Upper lobe of left lung (tissue), 4 donors: Measurements from ENCODE around the gene ICAM1.

Source experiments
- POLR2A ChIP-seq, 4 donors: fragments of 450-650 bp; IDR thresholded peaks; one replicate each; pipeline ENCODE4 v1.5.1; 2016 to 2017; ENCODE audit warnings: antibody characterized with exemption in 4 of 4, mild to moderate bottlenecking in 2 of 4
- TF ChIP-seq, protein P1 (sequence below), 6 experiments: fragments of 450-650 bp in 4 of 6; fragments of 200-600 bp in 2 of 6; sonication (generic) in 2 of 6; IDR thresholded peaks; one replicate each; pipeline ENCODE4 v1.5.1; 2016 to 2019; ENCODE audit warnings: antibody characterized with exemption in 6 of 6

DNA sequence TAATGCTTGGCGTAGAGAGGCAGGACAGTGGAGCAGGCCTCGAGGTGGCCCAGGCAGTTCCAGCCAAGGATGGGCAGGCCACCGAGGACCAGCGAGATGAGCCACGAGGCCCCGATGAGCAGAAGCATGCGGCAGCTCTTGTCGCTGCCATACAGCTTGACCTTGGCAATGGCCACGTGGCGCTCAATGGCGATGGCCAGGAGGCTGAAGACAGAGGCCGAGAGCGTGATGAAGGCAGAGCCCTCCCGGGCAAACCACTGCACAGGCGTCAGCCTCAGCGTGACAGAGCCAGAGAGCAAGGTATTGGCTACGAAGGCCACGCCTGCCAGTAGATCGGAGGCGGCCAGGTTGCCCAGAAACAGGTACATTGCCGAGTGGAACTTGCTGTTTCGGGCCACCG is 46.6 kb upstream of the ICAM1 start:
- no peak for TF ChIP-seq POLR2A (IDR thresholded peaks at IDR 0.05)
- TF ChIP-seq, protein P1, sequence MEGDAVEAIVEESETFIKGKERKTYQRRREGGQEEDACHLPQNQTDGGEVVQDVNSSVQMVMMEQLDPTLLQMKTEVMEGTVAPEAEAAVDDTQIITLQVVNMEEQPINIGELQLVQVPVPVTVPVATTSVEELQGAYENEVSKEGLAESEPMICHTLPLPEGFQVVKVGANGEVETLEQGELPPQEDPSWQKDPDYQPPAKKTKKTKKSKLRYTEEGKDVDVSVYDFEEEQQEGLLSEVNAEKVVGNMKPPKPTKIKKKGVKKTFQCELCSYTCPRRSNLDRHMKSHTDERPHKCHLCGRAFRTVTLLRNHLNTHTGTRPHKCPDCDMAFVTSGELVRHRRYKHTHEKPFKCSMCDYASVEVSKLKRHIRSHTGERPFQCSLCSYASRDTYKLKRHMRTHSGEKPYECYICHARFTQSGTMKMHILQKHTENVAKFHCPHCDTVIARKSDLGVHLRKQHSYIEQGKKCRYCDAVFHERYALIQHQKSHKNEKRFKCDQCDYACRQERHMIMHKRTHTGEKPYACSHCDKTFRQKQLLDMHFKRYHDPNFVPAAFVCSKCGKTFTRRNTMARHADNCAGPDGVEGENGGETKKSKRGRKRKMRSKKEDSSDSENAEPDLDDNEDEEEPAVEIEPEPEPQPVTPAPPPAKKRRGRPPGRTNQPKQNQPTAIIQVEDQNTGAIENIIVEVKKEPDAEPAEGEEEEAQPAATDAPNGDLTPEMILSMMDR (IDR thresholded peaks at IDR 0.05), result no peak
